ENCODE results near the gene HOXD13. TPM values are rescaled to one million over a fixed set of nuclear protein-coding genes. Genes with fewer than 3 reads are reported as not detected.

The HOXD13 gene
- total RNA-seq, 2 experiments from 2014 or later: not detected

DNA sequence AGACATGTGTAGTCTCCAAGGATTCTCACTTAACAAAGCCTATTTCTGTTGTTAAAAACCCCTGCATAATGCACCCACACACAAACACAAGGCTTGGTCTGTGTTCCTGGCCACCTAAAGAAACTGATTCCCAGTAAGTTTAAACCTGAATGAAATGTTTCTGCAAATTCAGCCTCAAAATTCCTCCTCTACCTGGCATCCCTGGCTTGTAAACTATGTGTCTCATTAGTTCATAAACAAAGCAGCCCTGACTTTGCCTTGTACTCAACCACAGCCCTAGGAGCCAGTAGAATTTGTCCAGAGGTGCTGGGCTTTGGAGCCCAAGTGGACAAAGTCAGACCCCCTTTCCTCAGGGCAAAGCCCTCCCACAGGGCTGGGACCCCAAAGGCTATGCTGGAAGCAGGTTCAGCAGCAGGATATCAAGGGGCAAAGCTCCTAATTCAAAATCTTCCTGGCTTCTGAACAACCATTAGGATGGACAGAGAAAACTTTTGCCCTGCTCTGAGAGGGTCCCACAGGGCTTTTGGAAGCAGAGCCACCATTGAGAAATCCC is 2.6 kb upstream of the HOXD13 start:
- Histone ChIP-seq H3K9me3 (ENCODE audit: low read length) (no peaks in the 10 kb centered on the region), H3K4me1 (ENCODE audit: insufficient read depth, low read length, poor library complexity, severe bottlenecking) (no peaks in the 10 kb centered on the region), H3K36me3 (ENCODE audit: insufficient read depth, low read length) (no peaks in the 10 kb centered on the region), H3K4me2 (ENCODE audit: low read length) (no peak overlapping the region), H3K4me3 (ENCODE audit: low read depth, low read length, poor library complexity, severe bottlenecking) (no peak overlapping the region), H2AFZ (ENCODE audit: low read length) (no peak overlapping the region), H4K20me1 (ENCODE audit: insufficient read depth, low read length) (no peaks in the 10 kb centered on the region), H3K9me2 (ENCODE audit: insufficient read depth, low read length) (no peaks in the 10 kb centered on the region), H3K27ac (ENCODE audit: low read depth, low read length, poor library complexity, severe bottlenecking) (no peak overlapping the region), H3K79me2 (ENCODE audit: insufficient read depth, low read depth, low read length) (no peaks in the 10 kb centered on the region)
- no peak for DNase-seq (ENCODE audit: low spot score)
- BruUV-seq (replicated peaks): no TSS peak
- intact Hi-C loops (cut with micrococcal nuclease; ENCODE audit: unreplicated experiment): no loop called here
- CTCF ChIA-PET (ENCODE audit: unreplicated experiment): no interaction called here
- no peak for TF ChIP-seq EZH2phosphoT487 (IDR thresholded peaks at IDR 0.05; ENCODE audit: borderline replicate concordance, low read depth, low read length)
- TF ChIP-seq, protein P1, sequence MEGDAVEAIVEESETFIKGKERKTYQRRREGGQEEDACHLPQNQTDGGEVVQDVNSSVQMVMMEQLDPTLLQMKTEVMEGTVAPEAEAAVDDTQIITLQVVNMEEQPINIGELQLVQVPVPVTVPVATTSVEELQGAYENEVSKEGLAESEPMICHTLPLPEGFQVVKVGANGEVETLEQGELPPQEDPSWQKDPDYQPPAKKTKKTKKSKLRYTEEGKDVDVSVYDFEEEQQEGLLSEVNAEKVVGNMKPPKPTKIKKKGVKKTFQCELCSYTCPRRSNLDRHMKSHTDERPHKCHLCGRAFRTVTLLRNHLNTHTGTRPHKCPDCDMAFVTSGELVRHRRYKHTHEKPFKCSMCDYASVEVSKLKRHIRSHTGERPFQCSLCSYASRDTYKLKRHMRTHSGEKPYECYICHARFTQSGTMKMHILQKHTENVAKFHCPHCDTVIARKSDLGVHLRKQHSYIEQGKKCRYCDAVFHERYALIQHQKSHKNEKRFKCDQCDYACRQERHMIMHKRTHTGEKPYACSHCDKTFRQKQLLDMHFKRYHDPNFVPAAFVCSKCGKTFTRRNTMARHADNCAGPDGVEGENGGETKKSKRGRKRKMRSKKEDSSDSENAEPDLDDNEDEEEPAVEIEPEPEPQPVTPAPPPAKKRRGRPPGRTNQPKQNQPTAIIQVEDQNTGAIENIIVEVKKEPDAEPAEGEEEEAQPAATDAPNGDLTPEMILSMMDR (conservative IDR thresholded peaks at IDR 0.05; ENCODE audit: low read length): no peak
- POLR2A ChIA-PET: no interaction called here

DNA sequence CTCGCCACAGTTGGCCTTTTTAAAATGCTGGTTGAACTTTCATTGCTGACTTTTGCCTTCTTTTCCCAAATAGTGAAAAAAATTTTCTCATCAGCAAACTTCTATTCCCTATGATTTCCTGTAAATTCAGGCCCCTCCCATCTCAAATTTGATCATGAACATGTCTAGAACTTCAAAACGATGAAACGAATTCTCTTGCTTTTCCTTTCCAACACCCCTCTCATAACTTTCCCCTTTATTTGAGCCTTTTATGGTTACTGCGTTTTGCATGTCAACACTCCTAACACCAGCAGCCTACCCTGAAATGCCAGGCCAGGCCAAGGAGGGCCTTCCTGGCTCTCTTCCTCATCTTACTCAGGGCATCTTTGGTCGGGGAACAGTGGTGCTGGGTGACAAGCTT is 1.7 kb upstream of the HOXD13 start:
- no peak overlapping the region for H3K4me2 ChIP-seq (ENCODE audit: low read length)

More for the DNA sequence above, 1.7 kb upstream of the HOXD13 start:
- Histone ChIP-seq H3K79me2 (ENCODE audit: insufficient read depth, low read depth, low read length) (no peaks in the 10 kb centered on the region), H3K36me3 (ENCODE audit: insufficient read depth, low read length) (no peaks in the 10 kb centered on the region), H3K9me2 (ENCODE audit: insufficient read depth, low read length) (no peaks in the 10 kb centered on the region), H3K9me3 (ENCODE audit: low read length) (no peaks in the 10 kb centered on the region), H3K27ac (ENCODE audit: low read depth, low read length, poor library complexity, severe bottlenecking) (no peak overlapping the region), H3K4me1 (ENCODE audit: insufficient read depth, low read length, poor library complexity, severe bottlenecking) (no peaks in the 10 kb centered on the region), H3K4me3 (ENCODE audit: low read depth, low read length, poor library complexity, severe bottlenecking) (no peak overlapping the region), H2AFZ (ENCODE audit: low read length) (no peak overlapping the region), H4K20me1 (ENCODE audit: insufficient read depth, low read length) (no peaks in the 10 kb centered on the region)
- CTCF ChIA-PET (ENCODE audit: unreplicated experiment): no interaction called here
- POLR2A ChIA-PET: no interaction called here
- no peak for TF ChIP-seq EZH2phosphoT487 (IDR thresholded peaks at IDR 0.05; ENCODE audit: borderline replicate concordance, low read depth, low read length)
- TF ChIP-seq, protein P1 (conservative IDR thresholded peaks at IDR 0.05; ENCODE audit: low read length): no peak
- intact Hi-C loops (cut with micrococcal nuclease; ENCODE audit: unreplicated experiment): no loop called here
- DNase-seq (ENCODE audit: low spot score): no peak
- BruUV-seq (replicated peaks): no TSS peak
